Fibroblast of lung (primary cell): ENCODE results near the gene FAM135A. TPM values are rescaled to one million over a fixed set of nuclear protein-coding genes. Genes with fewer than 3 reads are reported as not detected.
"Not testable (repeated sequence)": the region's sequence is repeated elsewhere in the genome, so short reads cannot be mapped to it uniquely, and the experiment has no call there.

ENCODE experiments used
- DNase-seq, 2 donors: peaks; one replicate each; pipeline versions ENCODE4 v3.0.0 to v3.0.0-alpha.2; 2010; ENCODE audit warnings: low read depth in 2 of 2
- H2AFZ ChIP-seq: 2 replicates; pipeline ENCODE4 v1.5.1; 2012; ENCODE audit warnings: low read length, control low read depth, inconsistent platforms
- H3K27ac ChIP-seq: 2 replicates; pipeline ENCODE4 v1.5.1; 2011; ENCODE audit warnings: low read length, control low read depth; ENCODE audit not compliant: insufficient read depth
- H3K27me3 ChIP-seq: 2 replicates; pipeline ENCODE4 v1.5.1; 2011; ENCODE audit warnings: mild to moderate bottlenecking, low read length; ENCODE audit not compliant: control insufficient read depth, insufficient read depth
- H3K36me3 ChIP-seq: 2 replicates; pipeline ENCODE4 v1.5.1; 2011; ENCODE audit warnings: low read length; ENCODE audit not compliant: control insufficient read depth, insufficient read depth
- H3K4me1 ChIP-seq: 2 replicates; pipeline ENCODE4 v1.5.1; 2011; ENCODE audit warnings: low read length; ENCODE audit not compliant: control insufficient read depth, insufficient read depth; ENCODE audit errors: extremely low read depth
- H3K4me2 ChIP-seq: 2 replicates; pipeline ENCODE4 v1.5.1; 2011; ENCODE audit warnings: low read length, control low read depth; ENCODE audit not compliant: insufficient read depth; ENCODE audit errors: extremely low read depth
- H3K4me3 ChIP-seq, 4 experiments: fragments of 200-600 bp in 1 of 4; sonication (generic) in 1 of 4; replicated peaks in 1 of 4; 2 replicates each; pipeline ENCODE4 v1.5.1; 2011 to 2016; ENCODE audit warnings: low read length in 4 of 4, low read depth in 3 of 4, mild to moderate bottlenecking in 3 of 4, control low read depth in 2 of 4, inconsistent platforms in 1 of 4, mixed read lengths in 1 of 4; ENCODE audit not compliant: insufficient read depth in 1 of 4; ENCODE audit errors: control extremely low read depth in 1 of 4
- H3K79me2 ChIP-seq: 2 replicates; pipeline ENCODE4 v1.5.1; 2012; ENCODE audit warnings: mild to moderate bottlenecking, low read length, inconsistent platforms; ENCODE audit not compliant: control insufficient read depth, insufficient read depth
- H3K9ac ChIP-seq: 2 replicates; pipeline ENCODE4 v1.5.1; 2011; ENCODE audit warnings: mild to moderate bottlenecking, low read length, control low read depth; ENCODE audit not compliant: insufficient read depth
- H3K9me3 ChIP-seq: 2 replicates; pipeline ENCODE4 v1.5.1; 2012; ENCODE audit warnings: low read depth, low read length; ENCODE audit not compliant: control insufficient read depth, insufficient read depth
- H4K20me1 ChIP-seq: 2 replicates; pipeline ENCODE4 v1.5.1; 2011; ENCODE audit warnings: low read length; ENCODE audit not compliant: control insufficient read depth, insufficient read depth; ENCODE audit errors: extremely low read depth
- EZH2 ChIP-seq: IDR thresholded peaks from 2 replicates; pipeline ENCODE4 v1.5.1; 2012; ENCODE audit warnings: low read length, control low read depth, mild to moderate bottlenecking; ENCODE audit errors: missing control alignments
- polyA plus RNA-seq, 2 donors: library from polyadenylated mRNA; depleted of rRNA in 1 of 2; stranded (reverse) in 1 of 2; unstranded in 1 of 2; fragments of >200 nt; gene quantifications; 2 replicates each; pipeline ENCODE4 v1.2.1, GENCODE V29; 2011 to 2012; ENCODE audit warnings: missing spikeins in 1 of 2
- total RNA-seq: library from RNA; depleted of rRNA; stranded (reverse); fragments of >200 nt; gene quantifications from 2 replicates; pipeline ENCODE4 v1.2.1, GENCODE V29; 2014
- TF ChIP-seq, protein P1 (sequence below), 2 donors: IDR thresholded peaks in 1 of 2; conservative IDR thresholded peaks in 1 of 2; 1 replicate in 1 of 2; 2 replicates in 1 of 2; pipeline ENCODE4 v1.5.1; 2011 to 2012; ENCODE audit warnings: low read length in 2 of 2, control low read depth in 1 of 2, inconsistent platforms in 1 of 2, low read depth in 1 of 2, mild to moderate bottlenecking in 1 of 2

The FAM135A gene
- total and polyA plus RNA-seq, 2 donors (not counting 1 experiment from before 2014, with no cell fraction given) = 7.1 to 10.2 TPM

DNA sequence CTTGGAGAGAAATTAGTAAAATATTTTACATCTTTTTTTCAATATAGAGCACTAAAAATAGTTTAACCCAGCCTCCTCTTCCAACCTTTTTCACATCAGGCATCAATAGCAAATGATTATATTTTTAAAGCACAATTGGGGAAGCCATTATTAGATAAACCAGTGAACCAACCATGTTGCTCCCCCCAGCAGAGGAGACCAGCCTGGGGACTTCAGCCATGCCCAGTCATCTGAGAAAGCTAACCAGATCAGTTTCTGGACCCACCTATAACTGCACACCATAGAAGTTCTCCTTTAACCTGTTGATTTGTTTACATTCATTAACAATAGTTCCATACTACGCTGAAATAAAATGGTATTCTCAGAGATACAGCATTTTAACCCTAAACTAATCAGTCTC lies 139.7 kb downstream of the FAM135A start:
- Histone ChIP-seq H3K4me2 (no peak overlapping the region), H3K36me3 (no peaks in the 10 kb centered on the region), H3K9me3 (no peaks in the 10 kb centered on the region), H4K20me1 (no peaks in the 10 kb centered on the region), H3K27me3 (no peaks in the 10 kb centered on the region), H3K9ac (no peak overlapping the region), H3K4me1 (no peaks in the 10 kb centered on the region), H3K27ac (no peak overlapping the region), H3K4me3 (no peak overlapping the region), H2AFZ (no peak overlapping the region), H3K79me2 (no peaks in the 10 kb centered on the region)
- DNase-seq = no peak
- TF ChIP-seq, protein P1, sequence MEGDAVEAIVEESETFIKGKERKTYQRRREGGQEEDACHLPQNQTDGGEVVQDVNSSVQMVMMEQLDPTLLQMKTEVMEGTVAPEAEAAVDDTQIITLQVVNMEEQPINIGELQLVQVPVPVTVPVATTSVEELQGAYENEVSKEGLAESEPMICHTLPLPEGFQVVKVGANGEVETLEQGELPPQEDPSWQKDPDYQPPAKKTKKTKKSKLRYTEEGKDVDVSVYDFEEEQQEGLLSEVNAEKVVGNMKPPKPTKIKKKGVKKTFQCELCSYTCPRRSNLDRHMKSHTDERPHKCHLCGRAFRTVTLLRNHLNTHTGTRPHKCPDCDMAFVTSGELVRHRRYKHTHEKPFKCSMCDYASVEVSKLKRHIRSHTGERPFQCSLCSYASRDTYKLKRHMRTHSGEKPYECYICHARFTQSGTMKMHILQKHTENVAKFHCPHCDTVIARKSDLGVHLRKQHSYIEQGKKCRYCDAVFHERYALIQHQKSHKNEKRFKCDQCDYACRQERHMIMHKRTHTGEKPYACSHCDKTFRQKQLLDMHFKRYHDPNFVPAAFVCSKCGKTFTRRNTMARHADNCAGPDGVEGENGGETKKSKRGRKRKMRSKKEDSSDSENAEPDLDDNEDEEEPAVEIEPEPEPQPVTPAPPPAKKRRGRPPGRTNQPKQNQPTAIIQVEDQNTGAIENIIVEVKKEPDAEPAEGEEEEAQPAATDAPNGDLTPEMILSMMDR (conservative IDR thresholded peaks at IDR 0.05 in 1 of 2, IDR thresholded peaks at IDR 0.05 in 1 of 2; ENCODE audit: low read depth in 1 of 2, low read length in 2 of 2) = no peak
- TF ChIP-seq EZH2 = no peak

DNA sequence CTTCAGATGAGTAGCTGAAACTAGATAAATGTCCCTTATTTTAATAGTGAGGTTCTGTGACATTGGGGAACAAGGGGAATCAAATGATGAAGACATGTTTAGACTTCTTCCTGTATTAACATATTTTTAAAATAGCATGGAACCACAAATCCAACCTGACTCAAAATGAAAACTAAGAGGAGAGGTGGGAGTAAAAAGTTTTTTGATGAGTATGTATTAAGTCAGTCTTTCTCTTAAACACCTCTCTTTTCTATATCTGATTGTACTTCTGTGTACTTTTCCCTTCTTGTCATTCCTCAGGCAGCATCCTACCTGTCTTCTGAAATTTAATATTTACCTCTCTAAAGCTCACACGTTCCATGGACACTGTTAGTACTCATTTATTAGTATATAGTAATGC lies 144.7 kb downstream of the FAM135A start:
- Histone ChIP-seq H3K4me3 (no peak overlapping the region), H3K4me1 (no peaks in the 10 kb centered on the region), H3K4me2 (no peak overlapping the region), H2AFZ (no peak overlapping the region), H3K9ac (no peak overlapping the region), H3K36me3 (no peaks in the 10 kb centered on the region), H3K27me3 (no peaks in the 10 kb centered on the region), H3K9me3 (no peaks in the 10 kb centered on the region), H3K27ac (no peak overlapping the region), H4K20me1 (no peaks in the 10 kb centered on the region), H3K79me2 (no peaks in the 10 kb centered on the region)
- TF ChIP-seq, protein P1 (conservative IDR thresholded peaks at IDR 0.05 in 1 of 2, IDR thresholded peaks at IDR 0.05 in 1 of 2; ENCODE audit: low read depth in 1 of 2, low read length in 2 of 2) = no peak
- TF ChIP-seq EZH2 = no peak
- no peak for DNase-seq

DNA sequence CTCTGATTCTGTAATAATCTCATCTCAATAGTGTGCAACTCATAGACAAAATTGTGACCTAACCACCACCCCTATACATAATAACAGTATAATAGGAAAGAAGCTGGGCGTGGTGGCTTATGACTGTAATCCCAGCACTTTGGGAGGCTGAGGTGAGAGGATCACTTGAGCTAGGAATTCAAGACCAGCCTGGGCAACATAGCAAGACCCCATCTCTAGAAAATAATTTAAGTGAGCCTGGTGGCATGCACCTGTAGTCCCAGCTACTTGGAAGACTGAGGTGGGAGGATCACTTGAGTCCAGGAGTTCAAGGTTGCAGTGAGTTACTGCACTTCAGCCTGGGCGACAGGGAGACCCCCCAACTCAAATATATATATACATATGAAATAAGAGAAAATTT lies 149.1 kb downstream of the FAM135A start:
- not testable (repeated sequence) for H2AFZ ChIP-seq, H3K27me3 ChIP-seq, H4K20me1 ChIP-seq, H3K79me2 ChIP-seq, H3K4me3 ChIP-seq, H3K4me1 ChIP-seq, H3K9me3 ChIP-seq, DNase-seq, H3K36me3 ChIP-seq, H3K27ac ChIP-seq, H3K9ac ChIP-seq, H3K4me2 ChIP-seq
